GM19463 (cell line): ENCODE data around the gene KLHDC7B.
A peak's percentile ranks its signal among the peaks of the same experiment; 100 is the strongest.

Experiments used
- ATAC-seq: cut with Tn5 transposase; IDR thresholded peaks from one replicate; pipeline ENCODE4 v1.9.1; 2021; ENCODE audit warnings: mild to moderate bottlenecking, moderate library complexity; ENCODE audit not compliant: unreplicated experiment

KLHDC7B gene

GRCh38 chr22:50545522-50546325, at the start of gene KLHDC7B:
TSS of gene KLHDC7B (plus strand) at chr22:50545899. CDS start at chr22:50546244, 345 bp downstream.
- ATAC-seq, result no peak

DNA sequence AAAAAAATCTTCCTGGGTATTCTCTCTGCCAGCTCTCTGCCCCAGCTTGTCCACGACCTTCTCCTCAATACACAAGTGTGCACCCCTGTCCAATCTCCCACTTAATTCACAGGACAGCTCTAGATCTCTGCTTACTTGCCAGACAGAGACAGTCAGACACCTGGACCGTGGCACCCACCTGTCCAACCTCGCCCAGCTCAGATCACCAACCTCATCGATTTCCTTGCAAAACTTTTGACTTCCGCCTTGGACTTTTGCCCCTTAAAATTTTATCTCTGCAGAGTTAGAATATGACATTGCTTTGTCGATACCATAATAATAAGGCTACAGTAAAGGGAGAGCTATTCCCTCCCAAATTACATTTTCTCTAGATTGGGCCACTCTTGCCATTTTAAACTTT, 48.6 kb upstream of the KLHDC7B start:
- no peak for ATAC-seq

- no peak for ATAC-seq
Observed at GRCh38 chr22:50498322-50498890, 47.3 kb upstream of the KLHDC7B start.

DNA sequence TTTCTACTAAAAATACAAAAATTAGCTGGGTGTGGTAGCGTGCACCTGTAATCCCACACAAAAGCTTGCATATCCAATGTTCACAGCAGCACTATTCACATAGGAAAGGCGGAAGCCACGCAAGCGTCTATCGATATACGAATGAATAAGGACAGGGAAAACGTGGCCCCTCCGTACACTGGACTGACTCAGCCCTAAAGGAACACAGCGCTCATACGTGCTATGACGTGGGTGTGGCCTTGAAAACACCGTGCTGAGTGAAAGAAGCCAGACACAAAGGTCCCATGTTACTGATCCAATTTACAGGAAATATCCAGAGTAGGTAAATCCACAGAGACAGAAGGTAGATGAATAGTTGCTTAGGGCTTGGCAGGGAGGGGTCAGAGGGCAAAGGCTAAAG, 45.2 kb upstream of the KLHDC7B start:
- ATAC-seq, result no peak

DNA sequence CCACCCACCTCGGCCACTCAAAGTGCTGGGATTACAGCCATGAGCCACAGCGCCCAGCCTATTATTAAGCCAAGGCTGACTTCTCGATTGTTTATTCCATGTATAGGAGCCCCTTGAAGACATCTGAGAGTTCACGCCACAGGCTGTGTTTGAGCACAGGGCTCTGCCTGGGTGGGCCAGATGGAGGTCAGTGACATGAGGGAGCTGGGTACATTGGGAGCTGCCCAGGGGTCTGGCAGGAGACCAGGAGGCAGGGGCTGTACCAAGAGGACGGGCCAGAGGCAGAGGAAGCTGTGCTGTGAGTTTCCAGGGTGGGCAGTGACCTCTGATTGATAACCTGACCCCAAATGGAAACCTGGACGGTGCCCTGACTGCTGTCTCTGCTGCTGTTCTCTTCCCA, 43.6 kb upstream of the KLHDC7B start:
- no peak for ATAC-seq

DNA sequence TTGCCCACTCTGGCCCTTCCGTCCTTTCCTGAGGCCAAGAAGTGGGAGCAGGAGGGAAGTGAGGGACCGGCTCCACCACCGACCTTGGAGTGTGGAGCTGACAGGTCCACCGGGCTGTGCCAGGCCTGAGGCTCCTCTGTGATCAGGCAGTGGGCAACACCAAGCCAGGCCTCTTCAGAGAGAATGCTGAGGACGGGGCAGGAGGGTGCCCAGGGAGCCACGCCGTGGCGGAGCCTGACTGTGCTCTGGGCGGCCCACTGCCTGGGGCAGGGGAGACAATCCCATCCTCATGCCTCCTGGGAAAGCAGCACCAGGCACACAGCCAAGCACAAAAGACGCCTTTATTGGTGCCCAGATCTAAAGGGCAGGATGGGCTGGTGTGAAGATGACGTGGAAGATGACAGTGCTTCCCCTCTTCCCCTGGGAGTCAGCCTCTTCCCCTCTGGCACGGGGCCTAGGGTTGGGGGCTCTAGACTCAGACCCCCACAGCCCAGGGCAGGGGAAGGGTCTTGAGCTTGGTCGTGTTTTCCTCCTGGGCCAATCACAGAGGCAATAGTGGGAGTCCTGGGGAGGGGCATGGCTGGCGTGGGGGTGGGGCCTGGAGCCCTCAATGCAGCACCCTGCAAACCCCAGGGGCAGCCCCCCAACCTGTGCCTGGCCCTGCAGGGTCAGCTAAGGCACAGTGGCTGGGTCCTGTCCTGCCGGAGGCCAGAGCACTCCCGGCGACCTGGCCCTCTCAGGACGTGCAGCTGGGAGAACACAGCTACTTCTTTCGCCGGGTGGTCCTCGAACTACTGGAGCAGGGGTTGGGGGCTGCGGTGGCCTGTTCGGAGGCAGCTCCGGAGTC, 42.8 kb upstream of the KLHDC7B start:
- ATAC-seq, result no peak

- no peak for ATAC-seq
Observed at GRCh38 chr22:50503475-50504145, 42.1 kb upstream of the KLHDC7B start.

- ATAC-seq, result no peak
Observed at GRCh38 chr22:50504369-50505211, 41.1 kb upstream of the KLHDC7B start.

DNA sequence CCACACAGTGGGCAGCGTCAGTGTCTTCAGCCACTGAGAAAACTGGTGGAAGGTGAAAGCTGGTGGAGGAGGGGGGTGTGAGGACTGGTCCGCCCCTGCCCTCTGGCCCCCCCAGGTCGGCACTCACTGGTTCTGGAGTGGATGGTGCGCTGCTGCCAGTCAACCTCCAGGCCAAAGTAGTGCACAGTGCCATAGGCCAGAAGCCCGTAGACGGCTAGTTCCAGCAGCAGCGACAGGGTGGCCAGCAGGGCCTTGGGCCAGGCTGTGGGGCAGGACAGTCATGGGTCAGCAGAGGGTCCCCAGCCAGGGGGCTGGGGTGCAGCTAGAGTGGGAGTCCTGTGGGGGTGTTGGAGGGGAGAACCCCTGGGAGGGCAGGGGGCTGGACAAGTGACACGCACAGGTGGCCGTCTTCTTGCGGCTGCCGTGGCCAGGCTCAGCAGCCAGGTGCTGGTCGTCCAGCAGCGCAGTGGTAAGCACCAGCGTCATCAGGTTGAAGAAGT, 40.4 kb upstream of the KLHDC7B start:
- ATAC-seq, result no peak

DNA sequence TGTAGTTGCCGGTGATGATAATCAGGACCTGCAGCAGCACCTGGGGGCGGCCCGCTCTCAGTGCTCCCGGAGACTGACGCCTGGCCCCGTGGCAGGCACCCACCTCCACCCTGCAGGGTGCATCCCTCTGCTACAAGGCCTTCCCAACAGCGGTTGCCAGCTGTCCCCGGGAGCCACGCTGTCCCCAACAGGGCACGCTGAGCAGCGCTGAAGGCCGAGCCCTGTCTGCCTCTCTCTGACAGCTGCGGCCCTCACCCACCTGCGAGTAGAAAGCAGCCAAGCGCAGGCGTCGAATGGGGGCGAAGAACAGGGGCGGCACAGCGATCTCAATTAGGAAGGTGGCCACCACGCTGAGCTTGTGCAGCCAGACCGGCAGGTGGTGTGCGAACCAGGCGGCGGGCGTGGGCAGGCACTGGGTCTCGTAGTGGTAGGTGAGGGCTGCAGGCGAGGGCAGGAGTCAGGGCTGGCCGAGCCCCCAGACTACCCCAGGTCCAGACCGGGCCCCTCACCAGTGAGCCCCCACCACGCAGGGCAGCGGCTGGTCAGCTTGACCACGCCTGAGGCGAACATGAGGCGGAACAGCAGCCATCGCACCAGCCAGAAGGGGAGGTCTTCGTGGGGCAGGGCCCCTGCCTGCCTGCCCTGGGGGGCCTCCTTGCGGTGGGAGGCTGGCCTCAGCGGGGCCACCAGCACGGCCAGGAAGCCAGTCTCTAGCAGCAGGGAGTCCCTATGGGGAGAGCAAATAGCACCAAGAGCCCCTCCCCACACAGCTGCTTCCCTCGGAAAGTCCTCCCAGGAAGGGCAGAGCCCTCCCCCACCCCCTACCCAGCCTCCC, 39.7 kb upstream of the KLHDC7B start:
- ATAC-seq, result no peak

DNA sequence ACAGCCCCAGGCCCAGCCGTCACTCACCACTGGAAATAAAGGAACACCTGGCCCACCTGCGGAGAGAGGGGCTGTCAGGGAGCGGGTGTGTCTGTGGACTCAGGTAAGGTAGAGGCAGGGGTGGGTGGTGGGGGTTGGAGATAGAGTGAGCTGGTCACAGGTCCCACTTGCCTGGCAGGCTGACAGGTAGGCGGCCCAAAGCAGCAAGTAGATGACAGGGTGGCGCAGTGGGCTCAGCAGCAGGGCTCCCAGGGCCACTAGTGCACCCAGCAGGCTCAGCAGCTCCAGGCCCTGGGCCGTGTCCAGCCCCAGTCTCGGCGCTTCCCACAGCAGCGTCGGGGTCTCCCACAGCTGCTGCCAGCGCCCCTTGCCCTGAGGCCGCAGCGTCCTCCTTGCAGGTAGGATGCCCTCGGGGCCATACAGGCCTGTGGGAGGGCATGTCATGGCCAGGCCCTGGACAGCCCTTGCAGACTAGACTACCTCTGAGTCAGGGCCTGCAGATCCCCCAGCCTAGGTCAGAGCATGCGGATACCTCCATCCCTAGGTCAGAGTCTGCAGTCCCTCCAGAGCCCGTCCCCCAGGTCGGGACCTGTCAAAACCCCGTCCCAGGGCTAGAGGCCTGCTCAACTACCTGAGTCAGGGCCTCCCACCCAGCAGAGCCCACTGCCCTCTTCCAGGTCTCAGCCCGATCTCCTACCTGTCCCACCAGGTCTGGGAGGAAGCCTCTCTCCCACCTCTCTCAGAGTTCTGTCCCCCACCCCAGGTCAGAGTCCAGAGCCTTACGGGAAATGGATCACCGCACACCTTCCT, 38.9 kb upstream of the KLHDC7B start:
- no peak for ATAC-seq

GRCh38 chr22:50507421-50507990, 38.2 kb upstream of the KLHDC7B start, which contains the start of gene LMF2:
TSS of gene LMF2 (minus strand) at chr22:50507702. CDS start at chr22:50507675, 27 bp downstream.
- ATAC-seq, result peak; percentile 48

DNA sequence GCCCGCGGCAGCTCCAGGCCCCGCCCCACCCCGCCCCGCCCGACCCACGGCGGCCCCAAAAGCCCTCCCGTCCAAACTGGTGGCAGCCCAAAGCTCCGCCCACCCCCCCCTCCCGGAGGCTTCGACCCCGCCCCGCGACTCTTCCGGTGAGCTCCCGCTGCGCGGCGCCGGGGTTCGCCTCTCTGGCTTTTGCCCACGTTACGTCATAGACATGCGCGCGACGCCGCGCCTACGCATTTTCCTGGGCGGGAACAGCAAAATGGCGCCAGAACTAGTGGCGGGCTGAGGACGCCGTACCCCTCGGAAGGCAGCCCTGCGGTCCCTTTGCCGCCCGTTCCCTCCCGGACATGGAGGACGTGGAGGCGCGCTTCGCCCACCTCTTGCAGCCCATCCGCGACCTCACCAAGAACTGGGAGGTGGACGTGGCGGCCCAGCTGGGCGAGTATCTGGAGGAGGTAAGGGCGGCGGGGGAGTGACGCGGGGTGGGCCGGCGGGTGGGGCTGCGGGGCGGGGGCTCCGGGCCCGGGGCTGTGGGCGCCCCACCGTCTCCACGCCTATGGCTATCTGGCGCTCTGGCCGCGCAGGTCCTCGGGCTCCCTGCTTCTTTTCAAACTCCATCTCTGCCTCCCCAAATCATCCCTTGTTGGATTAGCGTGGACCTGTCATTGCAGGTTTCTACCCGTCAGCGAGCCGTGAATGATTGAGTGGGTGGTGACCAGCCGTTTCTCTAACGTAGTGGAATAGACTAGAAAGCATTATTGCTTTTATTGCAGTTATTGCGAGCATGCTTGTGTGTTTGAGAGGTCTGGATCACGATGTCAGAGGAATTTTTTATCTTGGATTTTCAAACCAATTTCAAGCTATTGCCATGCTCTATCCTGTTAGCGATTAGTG, 37.5 kb upstream of the KLHDC7B start, which contains the start of gene NCAPH2:
Gene NCAPH2 (plus strand): TSS at position 234 of the 894 bp plus-strand sequence. CDS start 114 bp downstream, at position 348.
- peak; percentile 65 for ATAC-seq

DNA sequence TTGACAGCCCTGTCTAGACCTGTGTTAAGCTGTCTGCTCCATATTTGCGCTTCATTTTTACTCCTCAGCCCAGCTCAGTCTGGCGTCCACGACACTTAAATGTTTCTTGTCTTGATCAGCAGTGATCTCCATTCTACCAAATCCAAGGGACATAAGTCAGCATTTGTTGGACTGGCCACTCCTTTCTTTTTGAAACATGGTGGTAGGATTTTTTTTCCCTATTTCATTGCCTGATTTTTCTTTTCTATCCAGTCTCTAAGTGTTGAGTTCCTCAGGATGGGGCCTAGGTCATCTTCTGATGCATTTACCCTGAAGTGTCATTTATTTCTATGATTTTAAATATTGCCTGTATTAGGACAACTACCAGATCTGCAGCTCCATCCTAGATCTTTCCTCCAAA, 36.8 kb upstream of the KLHDC7B start:
- ATAC-seq, result no peak

- no peak for ATAC-seq
Observed at GRCh38 chr22:50513175-50513574, 32.5 kb upstream of the KLHDC7B start.

DNA sequence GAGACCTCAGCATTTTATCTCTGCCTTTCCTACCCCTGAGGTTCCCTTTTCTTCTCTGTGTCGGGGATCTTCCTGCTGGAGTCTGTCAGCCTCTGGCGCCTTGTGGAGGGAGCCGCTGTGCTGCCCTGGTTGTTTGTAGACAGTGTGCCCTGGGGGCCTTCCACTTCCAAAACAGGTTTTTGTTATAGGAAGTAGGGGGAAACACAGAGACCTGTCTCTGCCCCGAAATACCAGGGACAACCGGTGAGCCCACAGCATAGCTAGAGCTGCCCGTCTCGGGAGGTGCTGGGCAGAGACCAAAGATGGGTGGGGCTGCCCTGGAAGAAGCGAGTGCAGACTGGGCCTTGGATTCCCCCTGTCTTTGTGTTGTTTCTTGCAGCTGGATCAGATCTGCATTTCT, 29.6 kb upstream of the KLHDC7B start:
- ATAC-seq, result no peak

GRCh38 chr22:50516891-50517290, 28.8 kb upstream of the KLHDC7B start:
- ATAC-seq, result no peak
